GM21381 (cell line): ENCODE data around the gene SUMO4.
A peak's percentile ranks its signal among the peaks of the same experiment; 100 is the strongest.
"Not testable (repeated sequence)": the region's sequence is repeated elsewhere in the genome, so short reads cannot be mapped to it uniquely, and the experiment has no call there.

Source experiments
- ATAC-seq: cut with Tn5 transposase; IDR thresholded peaks from one replicate; pipeline ENCODE4 v1.9.1; 2021; ENCODE audit warnings: mild to moderate bottlenecking, moderate library complexity; ENCODE audit not compliant: unreplicated experiment

Gene SUMO4

DNA sequence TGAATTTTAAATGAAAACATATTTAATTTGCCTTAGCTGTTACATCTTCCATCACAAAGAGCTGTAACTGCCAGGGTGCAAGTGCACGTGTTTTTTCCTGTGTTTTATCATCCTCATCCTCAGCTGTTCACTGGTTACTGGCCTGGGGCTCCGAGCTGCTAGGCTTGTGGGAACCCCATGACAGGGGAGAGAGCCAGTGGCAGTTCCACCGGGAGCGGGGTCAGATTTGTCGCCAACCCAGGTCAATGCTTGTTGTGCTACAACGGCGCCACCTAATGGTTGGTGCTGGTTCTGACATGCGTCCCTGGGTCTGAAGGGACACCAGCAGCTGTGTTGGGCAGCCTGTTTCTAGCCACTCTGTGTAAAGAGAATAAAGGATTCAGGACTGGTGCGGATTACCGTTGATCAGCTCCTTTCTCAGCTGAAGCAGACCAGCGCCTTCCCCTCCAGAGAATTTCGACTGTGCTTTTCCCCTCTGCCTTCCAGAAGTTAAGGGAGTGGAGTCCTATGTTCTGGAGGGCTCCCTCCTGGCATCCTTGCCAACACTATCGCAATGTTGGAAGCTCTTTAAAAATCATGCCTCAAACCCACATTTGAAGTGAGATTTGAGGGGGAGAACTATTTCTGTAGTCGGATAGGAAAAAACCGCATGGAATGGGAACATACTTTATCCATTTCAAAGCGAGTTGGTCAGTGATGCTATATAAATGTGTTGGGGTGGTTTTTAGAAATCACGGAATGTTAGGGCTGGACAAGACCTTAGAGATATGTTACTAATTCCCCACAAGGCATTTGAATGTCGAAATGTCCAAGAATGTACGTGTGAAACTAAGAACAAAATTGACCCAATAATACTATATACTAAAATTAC lies 32.1 kb downstream of the SUMO4 start:
- ATAC-seq = peak; percentile 80

DNA sequence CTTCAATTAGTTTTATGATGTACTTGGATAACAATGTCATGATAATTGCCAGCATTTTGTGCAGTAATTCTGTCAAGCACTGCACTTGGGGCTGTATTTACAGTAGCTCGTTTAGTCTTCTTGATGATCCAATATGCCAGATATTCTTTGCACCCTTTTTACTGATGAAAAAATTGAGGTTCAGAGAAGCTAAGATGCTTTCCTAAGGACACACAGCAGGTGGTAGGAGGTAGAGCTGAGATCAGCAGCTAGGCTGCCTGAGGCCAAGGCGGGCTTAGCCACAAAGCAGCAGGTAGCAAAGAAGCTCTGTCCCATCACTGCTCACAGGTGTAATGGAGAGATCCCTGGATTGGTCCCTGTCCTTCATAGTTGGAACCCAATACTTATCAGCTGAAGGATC lies 33.3 kb downstream of the SUMO4 start:
- ATAC-seq = no peak

DNA sequence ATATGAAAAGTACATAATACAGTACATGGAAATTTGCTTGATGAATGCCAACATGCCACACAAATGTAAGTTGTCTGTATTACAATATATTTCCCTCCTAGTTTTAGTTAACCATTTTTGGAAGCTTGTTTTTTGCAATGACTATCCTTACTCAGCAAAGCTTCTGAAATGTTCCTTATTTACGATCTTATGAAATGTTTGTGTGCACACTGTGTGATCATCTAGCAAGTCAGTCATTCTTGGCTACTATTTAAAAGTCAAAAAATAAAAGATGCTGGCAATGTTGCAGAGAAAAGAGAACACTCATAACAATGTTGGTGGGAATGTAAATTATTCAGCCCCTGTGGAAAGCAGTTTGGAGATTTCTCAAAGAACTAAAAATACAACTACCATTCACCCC lies 33.8 kb downstream of the SUMO4 start:
- ATAC-seq = no peak

DNA sequence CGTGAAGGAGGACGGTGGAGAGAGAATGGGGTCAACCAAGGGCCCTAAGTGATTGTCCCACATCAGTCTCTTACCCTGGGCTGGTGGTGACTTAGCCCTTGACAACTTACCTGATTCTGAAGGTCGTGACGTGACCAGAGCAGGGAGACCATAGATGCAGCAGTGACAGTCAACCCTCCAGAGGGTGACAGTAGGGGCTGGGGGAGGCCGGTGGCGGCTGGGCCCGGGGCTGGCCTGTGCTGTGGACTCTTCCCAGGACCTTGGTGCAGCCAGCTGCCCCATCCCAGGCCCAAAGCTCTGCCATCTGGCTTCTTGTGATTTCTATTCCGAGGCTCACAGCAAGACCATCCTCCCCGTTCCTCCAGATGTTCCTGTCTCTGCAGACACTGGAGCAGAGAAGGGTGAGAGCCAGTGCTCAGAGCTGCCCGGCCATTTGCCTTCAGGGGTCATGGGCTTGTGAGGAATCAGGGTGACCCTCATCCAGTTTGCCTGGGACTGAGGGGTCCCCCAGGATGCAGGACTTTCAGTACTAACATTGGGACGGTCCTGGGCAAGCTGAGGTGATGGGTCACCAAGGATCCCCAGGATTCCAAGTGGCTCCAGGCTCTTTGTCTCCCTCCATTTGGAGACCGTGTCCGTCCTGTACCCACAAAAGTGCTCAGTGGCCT lies 36.0 kb downstream of the SUMO4 start:
- no peak for ATAC-seq

DNA sequence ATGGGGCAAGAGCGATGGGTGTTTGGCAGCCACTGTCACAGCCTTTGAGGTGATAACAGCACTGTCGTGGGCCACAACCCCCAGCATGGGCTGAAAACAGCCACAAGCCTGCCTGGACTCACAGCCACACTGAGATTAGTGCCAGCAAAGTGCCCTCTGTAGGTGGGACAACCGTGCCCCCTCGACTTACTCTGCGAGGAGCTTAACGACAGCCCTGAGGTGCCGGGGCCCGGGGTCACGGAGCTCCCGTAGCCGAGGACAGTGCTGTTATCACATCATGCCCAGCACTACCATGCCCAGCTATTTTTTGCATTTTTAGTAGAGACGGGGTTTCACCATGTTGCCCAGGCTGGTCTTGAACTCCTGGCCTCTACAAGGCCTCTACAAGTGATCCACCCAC lies 36.6 kb downstream of the SUMO4 start:
- no peak for ATAC-seq

DNA sequence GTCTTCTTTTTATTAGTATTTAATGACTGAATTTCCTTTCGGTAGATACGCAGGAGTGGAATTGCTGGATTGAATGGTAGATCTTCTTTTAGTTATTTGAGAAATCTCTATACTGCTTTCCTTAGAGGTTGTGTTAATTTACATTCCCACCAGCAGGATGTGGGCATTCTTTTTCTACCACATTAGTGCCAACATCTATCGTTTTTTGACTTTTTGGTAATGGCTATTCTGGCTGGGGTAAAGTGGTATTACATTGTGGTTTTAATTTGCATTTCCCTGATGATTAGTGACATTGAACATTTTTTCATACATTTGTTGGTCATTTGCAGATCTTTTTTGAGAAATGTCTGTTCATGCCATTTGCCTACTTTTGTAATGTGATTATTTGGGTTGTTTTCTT lies 37.1 kb downstream of the SUMO4 start:
- no peak for ATAC-seq

DNA sequence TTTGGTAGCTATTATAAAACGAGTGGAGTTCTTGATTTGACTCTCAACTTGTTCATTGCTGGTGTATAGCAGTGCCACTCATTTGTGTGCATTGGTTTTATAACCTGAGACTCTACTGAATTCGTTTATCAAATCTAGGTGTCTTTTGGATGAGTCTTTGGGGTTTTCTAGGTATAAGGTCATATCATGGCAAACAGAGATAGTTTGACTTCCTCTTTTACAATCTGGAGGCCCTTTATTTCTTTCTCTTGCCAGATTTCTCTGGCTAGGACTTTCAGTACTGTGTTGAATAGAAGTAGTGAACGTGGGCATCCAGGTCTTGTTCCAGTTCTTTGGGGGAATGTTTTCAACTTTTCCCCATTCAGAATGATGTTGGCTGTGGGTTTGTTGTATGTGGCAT lies 38.8 kb downstream of the SUMO4 start:
- ATAC-seq = no peak

DNA sequence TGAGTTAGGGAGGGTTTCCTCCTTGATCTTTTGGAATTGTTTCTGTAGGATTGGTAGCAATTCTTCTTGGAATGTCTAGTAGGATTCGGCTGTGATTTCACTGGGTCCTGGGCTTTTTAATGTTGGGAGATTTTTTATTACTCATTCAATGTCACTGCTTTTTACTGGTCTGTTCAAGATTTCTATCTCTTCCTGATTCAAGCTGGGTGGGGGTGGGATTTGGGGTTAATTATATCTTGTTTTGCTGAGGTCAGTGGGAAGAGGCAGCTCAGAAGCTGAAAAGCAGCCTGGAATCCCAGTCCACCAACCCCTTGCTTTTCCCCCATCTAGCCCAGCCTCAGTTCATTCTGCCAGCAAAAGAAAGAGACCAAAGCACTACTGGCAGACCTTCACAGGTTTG lies 39.6 kb downstream of the SUMO4 start:
- no peak for ATAC-seq

DNA sequence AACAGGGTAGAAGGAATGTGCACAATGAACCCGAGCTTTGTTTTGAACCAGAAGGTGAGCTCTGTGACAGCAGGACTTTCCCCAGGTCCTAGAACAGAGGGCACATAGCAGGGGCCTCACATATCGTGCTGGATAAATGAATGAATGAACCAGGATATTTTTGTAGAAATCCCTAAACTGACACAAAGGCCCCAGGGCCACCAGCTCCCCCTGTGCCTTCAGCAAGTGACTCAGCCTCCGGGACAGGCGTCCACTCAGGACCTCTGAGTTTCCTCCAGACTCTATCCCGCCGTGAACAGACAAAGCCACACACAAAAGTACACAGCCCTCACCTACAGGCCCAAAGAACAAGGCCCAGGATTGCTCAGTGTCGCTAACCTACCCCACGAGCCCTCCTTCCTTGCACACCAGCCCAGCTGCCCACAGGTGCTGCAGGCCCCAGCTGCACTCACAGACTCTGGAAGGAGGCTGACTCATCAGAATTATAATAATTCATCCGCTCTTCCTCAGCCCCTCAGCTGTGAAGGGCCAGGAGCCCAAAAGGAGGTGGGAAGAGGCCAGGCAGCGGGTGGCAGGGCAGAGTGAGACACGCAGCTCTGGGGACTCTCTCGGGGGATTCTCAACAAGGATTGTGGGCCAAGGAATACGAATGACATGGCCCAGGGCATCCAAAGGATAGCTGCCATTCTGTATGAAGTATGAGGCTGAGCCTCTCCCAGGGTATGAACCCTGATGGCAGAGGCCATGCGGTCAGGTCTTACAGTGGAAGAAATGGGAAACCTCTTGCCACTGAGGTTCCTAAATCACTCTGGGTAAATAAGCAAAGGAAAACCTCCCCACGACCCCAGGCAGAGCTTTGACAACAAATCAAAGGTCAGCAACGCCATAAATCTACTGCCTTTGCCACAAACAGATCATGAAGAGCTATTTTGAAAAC lies 40.9 kb downstream of the SUMO4 start:
- ATAC-seq = no peak

DNA sequence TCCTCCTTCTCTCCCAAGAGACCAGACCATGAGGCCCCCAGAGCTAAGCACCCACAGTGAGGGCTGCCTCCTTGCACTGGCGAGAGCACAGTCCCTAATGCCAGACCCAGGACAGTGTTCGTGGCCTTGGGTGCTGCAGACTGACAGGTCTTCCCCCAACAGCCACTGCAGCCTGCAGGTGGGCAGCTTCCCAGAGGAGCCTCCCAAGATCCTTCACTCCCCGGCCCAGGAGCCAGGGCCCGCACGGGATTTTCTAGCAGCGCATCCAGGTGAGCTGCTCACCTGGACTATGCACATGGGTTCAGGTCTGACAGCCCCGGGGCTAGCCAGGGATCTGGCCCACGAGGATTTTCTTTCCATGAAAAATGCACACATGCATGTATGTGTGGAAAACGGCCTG lies 41.7 kb downstream of the SUMO4 start:
- no peak for ATAC-seq

DNA sequence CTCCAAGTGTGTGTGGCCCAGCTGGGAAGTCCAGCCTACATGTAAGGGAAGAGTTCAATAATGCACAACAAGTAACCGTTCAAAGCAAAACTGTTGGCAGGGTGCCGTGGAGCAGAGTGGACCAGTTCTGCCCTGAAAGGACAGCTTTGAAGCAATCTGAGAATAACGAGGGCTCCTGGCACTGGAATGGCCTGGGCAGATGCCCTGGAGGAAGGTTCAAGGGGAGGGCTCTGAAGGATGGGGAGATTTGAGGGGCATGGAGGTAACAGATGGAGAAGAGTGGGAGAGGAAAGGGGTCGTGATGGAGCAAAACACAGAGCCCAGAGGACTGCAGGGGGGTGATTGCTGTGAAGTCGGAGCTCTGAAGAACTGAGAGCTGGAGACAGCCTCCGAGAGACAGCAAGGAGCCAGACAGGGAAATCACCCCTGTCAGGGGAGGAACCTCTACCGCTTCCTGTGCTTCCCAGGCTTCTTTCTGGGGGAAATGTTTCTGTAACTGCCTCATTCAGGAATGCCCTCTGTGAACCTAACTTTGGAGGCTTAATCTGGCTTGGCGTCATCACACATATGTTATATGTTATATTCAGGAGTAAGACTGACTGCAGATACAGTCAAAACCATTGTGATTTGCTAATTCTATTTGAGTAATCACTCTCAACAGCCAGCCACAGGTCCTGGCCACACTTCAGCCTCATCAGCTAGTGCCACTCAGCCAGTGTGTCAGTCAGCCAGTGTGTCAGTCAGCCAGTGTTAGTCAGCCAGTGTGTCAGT lies 43.5 kb downstream of the SUMO4 start:
- ATAC-seq = no peak

DNA sequence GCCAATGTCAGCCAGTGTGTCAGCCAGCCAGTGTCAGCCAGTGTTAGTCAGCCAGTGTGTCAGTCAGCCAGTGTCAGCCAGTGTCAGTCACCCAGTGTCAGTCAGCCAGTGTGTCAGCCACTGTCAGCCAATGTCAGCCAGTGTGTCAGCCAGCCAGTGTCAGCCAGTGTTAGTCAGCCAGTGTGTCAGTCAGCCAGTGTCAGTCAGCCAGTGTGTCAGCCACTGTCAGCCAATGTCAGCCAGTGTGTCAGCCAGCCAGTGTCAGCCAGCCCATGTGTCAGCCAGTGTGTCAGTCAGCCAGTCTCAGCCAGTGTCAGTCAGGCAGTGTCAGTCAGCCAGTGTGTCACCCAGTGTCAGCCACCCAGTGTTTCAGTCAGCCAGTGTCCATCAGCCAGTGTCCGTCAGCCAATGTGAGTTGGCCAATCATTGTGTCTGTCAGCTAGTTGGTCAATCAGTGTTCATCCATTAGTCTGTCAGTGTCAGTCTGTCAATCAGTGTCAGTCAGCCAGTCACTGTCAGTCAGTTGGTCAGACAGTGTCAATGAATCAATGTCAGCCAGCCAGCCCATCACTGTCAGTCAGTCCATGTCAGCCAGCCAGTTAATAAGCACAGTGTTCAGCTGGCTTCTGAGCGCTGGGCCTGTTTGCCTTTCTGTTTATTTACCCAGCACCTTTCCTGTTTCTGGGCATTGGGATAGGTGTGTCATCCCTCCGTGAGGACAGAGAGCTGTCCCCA lies 44.5 kb downstream of the SUMO4 start:
- not testable (repeated sequence) for ATAC-seq

DNA sequence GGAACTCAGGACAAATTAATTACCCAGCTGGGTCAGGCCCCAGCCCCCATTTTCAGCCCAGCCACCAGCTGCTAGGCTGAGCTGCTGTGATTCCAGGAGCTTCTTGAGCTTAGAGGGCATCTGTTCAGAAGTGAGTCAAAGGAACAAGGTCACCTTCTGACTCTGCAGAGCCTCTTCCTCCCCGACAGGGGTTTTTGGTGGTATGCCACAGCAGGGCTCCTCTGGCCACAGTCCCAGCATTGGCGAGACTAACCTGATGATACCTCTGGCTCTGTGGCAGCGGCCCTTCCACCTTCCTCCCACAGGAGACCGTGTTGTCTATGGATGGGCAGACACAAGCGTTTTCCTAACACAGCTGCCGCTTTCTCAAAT lies 45.0 kb downstream of the SUMO4 start:
- no peak for ATAC-seq

DNA sequence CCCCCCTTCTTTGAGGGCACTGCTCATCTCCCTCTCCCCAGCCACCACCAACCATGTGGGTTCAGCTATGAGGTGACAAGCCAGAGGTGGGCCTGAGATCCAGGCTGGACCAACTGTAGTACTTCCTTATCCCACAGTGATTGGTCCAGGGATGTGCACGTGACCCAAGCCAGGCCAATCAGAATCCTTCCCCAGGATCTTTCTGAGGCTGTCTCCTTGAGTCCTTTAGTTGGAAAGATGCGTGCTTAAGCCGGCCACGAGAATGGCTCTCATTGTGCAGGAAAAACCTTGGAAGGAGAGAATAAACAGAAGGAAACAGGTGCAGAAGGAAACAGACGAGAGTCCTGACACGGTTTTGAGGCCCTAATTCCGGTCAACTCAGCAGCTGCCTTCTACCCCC lies 45.5 kb downstream of the SUMO4 start:
- ATAC-seq = no peak

DNA sequence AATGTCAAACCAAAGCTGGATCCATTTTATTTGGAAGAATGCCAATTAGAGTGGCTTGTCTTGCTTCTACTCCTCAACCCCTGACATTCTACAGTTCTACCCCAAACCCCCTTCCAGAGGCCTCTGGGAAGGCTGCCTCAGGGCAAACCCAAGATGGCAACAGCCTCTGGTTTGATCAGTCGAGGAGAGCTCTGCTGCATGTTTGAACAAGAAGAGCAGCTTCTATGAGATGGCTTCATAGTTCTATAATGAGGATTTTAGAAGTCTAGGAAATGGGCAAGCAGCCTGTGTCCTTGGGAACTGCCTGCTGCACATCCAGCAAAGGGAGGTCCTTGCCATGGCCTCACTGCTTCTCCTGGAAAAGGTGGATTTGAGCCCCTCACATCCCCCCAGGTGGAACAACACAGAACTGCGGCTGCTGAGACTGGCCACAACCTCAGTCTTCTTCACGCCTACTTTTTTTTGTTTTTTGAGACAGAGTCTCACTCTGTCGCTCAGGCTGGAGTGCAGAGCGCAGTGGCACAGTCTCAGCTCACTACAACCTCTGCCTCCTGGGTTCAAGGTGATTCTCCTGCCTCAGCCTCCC lies 46.8 kb downstream of the SUMO4 start:
- no peak for ATAC-seq

DNA sequence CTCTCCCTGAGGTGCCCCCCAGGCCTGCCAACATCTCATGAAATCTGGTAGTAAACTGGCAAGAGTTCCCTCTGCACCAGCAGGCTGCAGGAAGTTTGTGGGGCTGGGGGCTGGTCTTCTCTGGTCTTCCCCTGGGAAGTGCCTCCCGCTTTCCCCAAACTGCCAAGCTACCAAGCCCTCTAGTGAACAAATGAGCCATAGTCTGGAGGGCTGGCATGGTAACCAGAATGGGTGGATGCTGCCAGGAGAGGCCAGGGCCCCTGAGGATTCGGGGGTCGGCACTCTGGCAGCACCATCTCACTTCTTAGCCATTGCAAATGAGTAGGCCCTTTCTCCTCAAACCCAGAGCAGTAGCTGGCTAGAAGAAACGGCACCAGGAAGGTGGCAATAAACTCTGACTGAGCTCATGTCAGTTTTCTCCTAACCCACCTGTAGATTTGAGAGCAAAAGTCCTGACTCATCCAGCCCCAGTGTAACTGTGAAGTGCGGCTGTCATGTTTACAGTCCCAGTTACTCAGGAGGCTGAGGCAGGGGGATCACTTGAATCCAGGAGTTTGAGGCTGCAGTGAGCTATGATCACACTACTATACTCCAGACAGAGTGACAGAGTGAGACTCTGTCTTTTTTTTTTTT lies 48.9 kb downstream of the SUMO4 start:
- no peak for ATAC-seq

DNA sequence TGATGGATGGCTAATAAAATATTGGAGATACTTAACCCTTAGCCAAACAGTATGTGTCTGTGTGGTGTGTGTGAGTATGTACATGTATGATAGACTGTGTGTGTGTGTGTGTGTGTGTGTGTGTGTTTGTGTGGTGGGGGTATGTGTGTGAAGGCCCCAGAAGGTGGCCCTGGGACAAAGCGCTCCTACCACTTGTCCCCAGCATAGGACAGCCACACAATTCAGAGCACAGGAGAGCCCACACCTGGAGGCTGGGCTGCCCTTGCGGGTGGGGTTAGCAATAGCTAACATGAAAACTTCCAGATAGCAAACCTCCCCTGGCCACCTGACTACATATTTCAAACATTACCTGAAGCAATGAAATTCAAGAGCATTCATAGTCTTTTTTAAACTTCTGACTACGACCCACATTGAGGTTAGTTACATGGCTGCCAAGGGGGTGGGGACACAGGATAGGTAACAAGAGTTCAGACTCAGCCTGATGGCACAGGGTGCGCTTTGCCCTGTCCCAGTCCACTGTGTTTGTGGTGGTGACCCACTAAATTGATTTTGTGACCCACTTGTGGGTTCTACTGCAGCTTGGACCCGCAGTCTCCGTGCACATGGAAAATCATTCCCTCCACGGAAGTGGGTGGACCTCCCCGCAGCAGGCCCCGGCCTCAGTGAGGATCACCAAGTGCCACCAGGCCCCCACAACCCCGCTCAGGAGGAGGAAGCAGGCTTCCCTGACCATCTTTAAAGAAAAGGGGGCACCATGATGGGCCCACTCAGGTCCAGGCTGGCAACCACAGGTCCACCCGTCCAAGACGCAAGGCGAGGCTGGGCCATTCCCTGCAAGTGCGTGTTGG lies 50.0 kb downstream of the SUMO4 start:
- ATAC-seq = no peak
